WTC11 (cell line): ENCODE results near the gene TAF5L. TPM values are rescaled to one million over a fixed set of nuclear protein-coding genes. Genes with fewer than 3 reads are reported as not detected.

ENCODE experiments used
- ATAC-seq: fragments of 200-7000 bp; cut with Tn5 transposase; 2 replicates; pipeline ENCODE4 v1.10.0; 2021; ENCODE audit warnings: mild to moderate bottlenecking, moderate library complexity
- CTCF ChIA-PET: fragments of 300-600 bp; sonication (Branson Sonifier 250); formaldehyde crosslinking; loops from one replicate; lab custom pipeline; 2021; ENCODE audit warnings: antibody characterized with exemption; lab: Charles Lee
- POLR2A ChIA-PET: fragments of 350-600 bp; sonication (Branson Sonifier 250); formaldehyde crosslinking; loops from one replicate; lab custom pipeline; 2021; ENCODE audit warnings: antibody characterized with exemption; lab: Charles Lee
- DNase-seq: peaks from one replicate; pipeline ENCODE4 v3.0.0; 2021; ENCODE audit warnings: low spot score
- H3K27ac Mint-ChIP-seq: 2 replicates; pipeline ENCODE4 v1.8.0; 2021; ENCODE audit warnings: mixed read lengths
- H3K27me3 Mint-ChIP-seq: 2 replicates; pipeline ENCODE4 v1.8.0; 2021; ENCODE audit warnings: low read depth, mild to moderate bottlenecking, moderate library complexity, mixed read lengths
- H3K36me3 Mint-ChIP-seq: 2 replicates; pipeline ENCODE4 v1.8.0; 2021; ENCODE audit warnings: mixed read lengths
- H3K4me1 Mint-ChIP-seq: 2 replicates; pipeline ENCODE4 v1.8.0; 2022; ENCODE audit warnings: mixed read lengths
- H3K4me3 Mint-ChIP-seq: 2 replicates; pipeline ENCODE4 v1.8.0; 2021; ENCODE audit warnings: mild to moderate bottlenecking, moderate library complexity, mixed read lengths
- H3K9me3 Mint-ChIP-seq: 2 replicates; pipeline ENCODE4 v1.8.0; 2021; ENCODE audit warnings: mixed read lengths
- AFF4 ChIP-seq: sonication (generic); formaldehyde crosslinking; IDR thresholded peaks from 2 replicates; pipeline ENCODE4 v1.8.1; 2023; ENCODE audit warnings: mild to moderate bottlenecking, missing genetic modification reagents, borderline replicate concordance
- AR ChIP-seq: fragments of 250-450 bp; sonication (Bioruptor Pico); IDR thresholded peaks from 2 replicates; pipeline ENCODE4 v1.9.0; 2021; ENCODE audit warnings: mild to moderate bottlenecking
- GABPB1 ChIP-seq: sonication (generic); formaldehyde crosslinking; IDR thresholded peaks from 2 replicates; pipeline ENCODE4 v1.8.1; 2023; ENCODE audit warnings: mild to moderate bottlenecking, missing genetic modification reagents
- MLX ChIP-seq: sonication (generic); formaldehyde crosslinking; IDR thresholded peaks from 2 replicates; pipeline ENCODE4 v1.8.1; 2023; ENCODE audit warnings: mild to moderate bottlenecking, missing genetic modification reagents, moderate library complexity
- NR2C2 ChIP-seq: sonication (generic); formaldehyde crosslinking; IDR thresholded peaks from 2 replicates; pipeline ENCODE4 v1.8.0; 2022; ENCODE audit warnings: mild to moderate bottlenecking, missing genetic modification reagents
- SP1 ChIP-seq: sonication (generic); formaldehyde crosslinking; conservative IDR thresholded peaks from 2 replicates; pipeline ENCODE4 v1.8.1; 2022; ENCODE audit warnings: missing genetic modification reagents
- ZBTB21 ChIP-seq: sonication (generic); formaldehyde crosslinking; IDR thresholded peaks from 2 replicates; pipeline ENCODE4 v1.8.1; 2023; ENCODE audit warnings: mild to moderate bottlenecking, missing genetic modification reagents, borderline replicate concordance
- ZNF121 ChIP-seq: sonication (generic); formaldehyde crosslinking; IDR thresholded peaks from 2 replicates; pipeline ENCODE4 v1.8.0; 2023; ENCODE audit warnings: missing genetic modification reagents
- ZNF263 ChIP-seq: sonication (generic); formaldehyde crosslinking; IDR thresholded peaks from 2 replicates; pipeline ENCODE4 v1.8.1; 2022; ENCODE audit warnings: low read depth, mild to moderate bottlenecking, moderate library complexity, missing genetic modification reagents
- ZNF425 ChIP-seq: fragments of 250-450 bp; sonication (Bioruptor Pico); conservative IDR thresholded peaks from 2 replicates; pipeline ENCODE4 v1.9.0; 2021; ENCODE audit warnings: mild to moderate bottlenecking
- ZNF512 ChIP-seq: sonication (generic); formaldehyde crosslinking; IDR thresholded peaks from 2 replicates; pipeline ENCODE4 v1.8.1; 2022; ENCODE audit warnings: missing genetic modification reagents, borderline replicate concordance
- total RNA-seq: library from RNA; stranded (reverse); gene quantifications from 3 replicates; pipeline ENCODE4 v1.2.3, GENCODE V29; 2021
- TF ChIP-seq, protein P1 (sequence below): sonication (generic); formaldehyde crosslinking; IDR thresholded peaks from 2 replicates; pipeline ENCODE4 v1.8.0; 2022; ENCODE audit warnings: mild to moderate bottlenecking, missing genetic modification reagents
- TF ChIP-seq, protein P2 (sequence below): fragments of 200-600 bp; IDR thresholded peaks from 2 replicates; pipeline ENCODE4 v1.8.0; 2022; ENCODE audit warnings: antibody characterized with exemption
- TF ChIP-seq, protein P3 (sequence below): sonication (generic); formaldehyde crosslinking; conservative IDR thresholded peaks from 2 replicates; pipeline ENCODE4 v1.8.1; 2023; ENCODE audit warnings: mild to moderate bottlenecking, low read depth, missing genetic modification reagents, moderate library complexity

Gene TAF5L
- total RNA-seq, 1 experiment from 2014 or later: 23.8 TPM

DNA sequence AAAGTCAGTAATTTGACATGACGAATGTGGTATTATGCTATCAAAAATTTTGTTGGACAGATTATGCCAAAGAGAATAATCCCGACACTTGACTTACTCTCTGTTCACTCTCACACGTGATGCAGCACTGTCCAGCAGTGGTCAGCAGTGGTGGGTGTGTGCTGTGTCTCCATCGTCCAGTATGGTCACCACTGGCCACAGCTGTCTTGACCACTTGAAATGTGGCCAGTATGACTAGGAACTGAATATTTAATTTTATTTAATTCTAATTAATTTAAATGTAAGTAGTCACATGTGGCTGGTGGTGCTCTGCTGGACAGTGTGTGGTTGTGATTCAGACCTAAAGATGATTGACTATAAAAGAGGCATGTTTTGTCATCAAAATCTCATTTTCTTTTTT, 24.1 kb upstream of the TAF5L start (continued):
- TF ChIP-seq, protein P1, sequence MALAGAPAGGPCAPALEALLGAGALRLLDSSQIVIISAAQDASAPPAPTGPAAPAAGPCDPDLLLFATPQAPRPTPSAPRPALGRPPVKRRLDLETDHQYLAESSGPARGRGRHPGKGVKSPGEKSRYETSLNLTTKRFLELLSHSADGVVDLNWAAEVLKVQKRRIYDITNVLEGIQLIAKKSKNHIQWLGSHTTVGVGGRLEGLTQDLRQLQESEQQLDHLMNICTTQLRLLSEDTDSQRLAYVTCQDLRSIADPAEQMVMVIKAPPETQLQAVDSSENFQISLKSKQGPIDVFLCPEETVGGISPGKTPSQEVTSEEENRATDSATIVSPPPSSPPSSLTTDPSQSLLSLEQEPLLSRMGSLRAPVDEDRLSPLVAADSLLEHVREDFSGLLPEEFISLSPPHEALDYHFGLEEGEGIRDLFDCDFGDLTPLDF (CRISPR knock-in tag): no peak
- TF ChIP-seq AFF4 (CRISPR knock-in tag): no peak

DNA sequence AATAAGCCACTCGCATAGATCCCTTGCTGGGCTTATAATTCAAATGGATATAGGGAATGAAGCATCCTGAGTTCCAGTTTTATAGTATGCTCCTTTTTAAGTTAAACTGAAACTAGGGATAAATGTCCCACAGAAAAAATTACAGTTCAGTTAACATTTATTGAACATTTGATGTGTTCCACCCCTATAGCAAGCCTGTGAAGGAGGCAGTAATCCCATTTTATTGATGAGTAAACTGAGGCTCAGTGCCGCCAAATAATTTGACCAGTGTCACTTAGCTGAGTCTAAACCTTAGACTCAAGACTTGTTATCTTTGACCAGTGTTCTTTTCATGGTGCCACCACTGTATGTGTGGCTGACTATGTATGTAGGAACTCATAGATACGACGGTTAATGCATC, 22.5 kb upstream of the TAF5L start:
- TF ChIP-seq MLX (CRISPR knock-in tag): no peak
- TF ChIP-seq NR2C2: no peak
- Mint-ChIP-seq H3K27ac (no peak overlapping the region), H3K9me3 (no peaks in the 10 kb centered on the region), H3K4me3 (no peak overlapping the region), H3K36me3 (peaks cover 72% of the 10 kb centered on the region), H3K4me1 (no peaks in the 10 kb centered on the region), H3K27me3 (no peaks in the 10 kb centered on the region)
- DNase-seq: no peak
- no peak for ATAC-seq
- POLR2A ChIA-PET: no interaction called here
- CTCF ChIA-PET: no interaction called here

DNA sequence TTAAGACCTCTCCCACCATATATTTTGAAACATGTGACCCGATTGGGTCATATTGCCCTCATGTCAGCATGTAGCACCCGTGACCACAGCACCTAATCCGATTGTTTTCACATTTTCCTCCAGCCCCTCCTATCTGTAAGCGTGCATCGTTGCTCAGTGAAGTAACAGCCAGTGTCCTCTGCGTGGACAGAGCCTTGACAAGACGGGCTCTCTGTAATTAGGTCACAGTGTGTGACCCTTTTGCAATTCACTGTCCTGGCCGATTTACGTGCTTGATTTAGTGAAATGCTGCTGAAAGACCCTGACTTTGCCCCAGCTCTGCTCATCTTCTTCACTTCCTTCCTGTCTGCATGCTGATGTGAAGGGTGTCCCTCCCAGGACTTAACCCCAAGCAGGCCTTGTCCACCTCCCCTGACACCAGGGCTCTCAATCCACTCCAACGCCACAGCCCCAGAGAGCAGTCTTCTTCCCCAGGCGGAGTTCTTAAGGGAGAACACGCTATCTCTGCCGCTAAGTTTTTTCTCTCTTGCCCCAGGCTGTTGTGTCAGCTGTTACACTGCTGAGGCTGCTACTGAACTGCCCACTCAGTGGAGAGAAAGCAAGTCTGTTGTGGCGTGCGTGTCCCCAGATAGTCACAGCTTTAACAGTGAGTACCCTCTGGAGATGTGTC, 19.5 kb upstream of the TAF5L start:
- ATAC-seq: no peak
- peaks cover 61% of the 10 kb centered on the region for H3K36me3 Mint-ChIP-seq
- CTCF ChIA-PET: no interaction called here
- H3K27ac Mint-ChIP-seq: peak overlapping the region; percentile 64
- no peaks in the 10 kb centered on the region for H3K27me3 Mint-ChIP-seq
- H3K4me1 Mint-ChIP-seq: no peaks in the 10 kb centered on the region
- no peak overlapping the region for H3K4me3 Mint-ChIP-seq
- H3K9me3 Mint-ChIP-seq: no peaks in the 10 kb centered on the region
- DNase-seq: no peak
- POLR2A ChIA-PET: no interaction called here
- no peak for TF ChIP-seq ZBTB21
- TF ChIP-seq, protein P2, sequence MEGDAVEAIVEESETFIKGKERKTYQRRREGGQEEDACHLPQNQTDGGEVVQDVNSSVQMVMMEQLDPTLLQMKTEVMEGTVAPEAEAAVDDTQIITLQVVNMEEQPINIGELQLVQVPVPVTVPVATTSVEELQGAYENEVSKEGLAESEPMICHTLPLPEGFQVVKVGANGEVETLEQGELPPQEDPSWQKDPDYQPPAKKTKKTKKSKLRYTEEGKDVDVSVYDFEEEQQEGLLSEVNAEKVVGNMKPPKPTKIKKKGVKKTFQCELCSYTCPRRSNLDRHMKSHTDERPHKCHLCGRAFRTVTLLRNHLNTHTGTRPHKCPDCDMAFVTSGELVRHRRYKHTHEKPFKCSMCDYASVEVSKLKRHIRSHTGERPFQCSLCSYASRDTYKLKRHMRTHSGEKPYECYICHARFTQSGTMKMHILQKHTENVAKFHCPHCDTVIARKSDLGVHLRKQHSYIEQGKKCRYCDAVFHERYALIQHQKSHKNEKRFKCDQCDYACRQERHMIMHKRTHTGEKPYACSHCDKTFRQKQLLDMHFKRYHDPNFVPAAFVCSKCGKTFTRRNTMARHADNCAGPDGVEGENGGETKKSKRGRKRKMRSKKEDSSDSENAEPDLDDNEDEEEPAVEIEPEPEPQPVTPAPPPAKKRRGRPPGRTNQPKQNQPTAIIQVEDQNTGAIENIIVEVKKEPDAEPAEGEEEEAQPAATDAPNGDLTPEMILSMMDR: no peak
- TF ChIP-seq ZNF121 (CRISPR knock-in tag): no peak
- TF ChIP-seq GABPB1 (CRISPR knock-in tag): no peak
- TF ChIP-seq ZNF263 (CRISPR knock-in tag): no peak
- TF ChIP-seq, protein P3, sequence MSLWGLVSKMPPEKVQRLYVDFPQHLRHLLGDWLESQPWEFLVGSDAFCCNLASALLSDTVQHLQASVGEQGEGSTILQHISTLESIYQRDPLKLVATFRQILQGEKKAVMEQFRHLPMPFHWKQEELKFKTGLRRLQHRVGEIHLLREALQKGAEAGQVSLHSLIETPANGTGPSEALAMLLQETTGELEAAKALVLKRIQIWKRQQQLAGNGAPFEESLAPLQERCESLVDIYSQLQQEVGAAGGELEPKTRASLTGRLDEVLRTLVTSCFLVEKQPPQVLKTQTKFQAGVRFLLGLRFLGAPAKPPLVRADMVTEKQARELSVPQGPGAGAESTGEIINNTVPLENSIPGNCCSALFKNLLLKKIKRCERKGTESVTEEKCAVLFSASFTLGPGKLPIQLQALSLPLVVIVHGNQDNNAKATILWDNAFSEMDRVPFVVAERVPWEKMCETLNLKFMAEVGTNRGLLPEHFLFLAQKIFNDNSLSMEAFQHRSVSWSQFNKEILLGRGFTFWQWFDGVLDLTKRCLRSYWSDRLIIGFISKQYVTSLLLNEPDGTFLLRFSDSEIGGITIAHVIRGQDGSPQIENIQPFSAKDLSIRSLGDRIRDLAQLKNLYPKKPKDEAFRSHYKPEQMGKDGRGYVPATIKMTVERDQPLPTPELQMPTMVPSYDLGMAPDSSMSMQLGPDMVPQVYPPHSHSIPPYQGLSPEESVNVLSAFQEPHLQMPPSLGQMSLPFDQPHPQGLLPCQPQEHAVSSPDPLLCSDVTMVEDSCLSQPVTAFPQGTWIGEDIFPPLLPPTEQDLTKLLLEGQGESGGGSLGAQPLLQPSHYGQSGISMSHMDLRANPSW (CRISPR knock-in tag): no peak
- no peak for TF ChIP-seq AR (CRISPR knock-in tag)
- TF ChIP-seq SP1 (CRISPR knock-in tag): no peak
- TF ChIP-seq ZNF512 (CRISPR knock-in tag): no peak
- no peak for TF ChIP-seq ZNF425 (CRISPR knock-in tag)
